Measurements from ENCODE around the gene C1orf115.

GRCh38 chr1:220673921-220674320 is 16.2 kb upstream of the C1orf115 start:
- TF ChIP-seq, protein P1, sequence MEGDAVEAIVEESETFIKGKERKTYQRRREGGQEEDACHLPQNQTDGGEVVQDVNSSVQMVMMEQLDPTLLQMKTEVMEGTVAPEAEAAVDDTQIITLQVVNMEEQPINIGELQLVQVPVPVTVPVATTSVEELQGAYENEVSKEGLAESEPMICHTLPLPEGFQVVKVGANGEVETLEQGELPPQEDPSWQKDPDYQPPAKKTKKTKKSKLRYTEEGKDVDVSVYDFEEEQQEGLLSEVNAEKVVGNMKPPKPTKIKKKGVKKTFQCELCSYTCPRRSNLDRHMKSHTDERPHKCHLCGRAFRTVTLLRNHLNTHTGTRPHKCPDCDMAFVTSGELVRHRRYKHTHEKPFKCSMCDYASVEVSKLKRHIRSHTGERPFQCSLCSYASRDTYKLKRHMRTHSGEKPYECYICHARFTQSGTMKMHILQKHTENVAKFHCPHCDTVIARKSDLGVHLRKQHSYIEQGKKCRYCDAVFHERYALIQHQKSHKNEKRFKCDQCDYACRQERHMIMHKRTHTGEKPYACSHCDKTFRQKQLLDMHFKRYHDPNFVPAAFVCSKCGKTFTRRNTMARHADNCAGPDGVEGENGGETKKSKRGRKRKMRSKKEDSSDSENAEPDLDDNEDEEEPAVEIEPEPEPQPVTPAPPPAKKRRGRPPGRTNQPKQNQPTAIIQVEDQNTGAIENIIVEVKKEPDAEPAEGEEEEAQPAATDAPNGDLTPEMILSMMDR (conservative IDR thresholded peaks at IDR 0.05) = no peak
- no peak for TF ChIP-seq ZFX (IDR thresholded peaks at IDR 0.05)

Measured in C4-2B (cell line).